ENCODE measurements around the gene ADM.

Gene ADM

GRCh38 chr11:10318527-10318802, 13.6 kb downstream of the ADM start:
- no peak overlapping the region; the same call in 1 of the 2 replicates for H3K4me3 ChIP-seq (ENCODE audit: low read depth, low read length)
- peak; percentile 10 for DNase-seq (ENCODE audit: low read depth)
- TF ChIP-seq CTCF (IDR thresholded peaks at IDR 0.05; ENCODE audit: insufficient read depth, low read depth, low read length, missing control alignments), result no peak

DNA sequence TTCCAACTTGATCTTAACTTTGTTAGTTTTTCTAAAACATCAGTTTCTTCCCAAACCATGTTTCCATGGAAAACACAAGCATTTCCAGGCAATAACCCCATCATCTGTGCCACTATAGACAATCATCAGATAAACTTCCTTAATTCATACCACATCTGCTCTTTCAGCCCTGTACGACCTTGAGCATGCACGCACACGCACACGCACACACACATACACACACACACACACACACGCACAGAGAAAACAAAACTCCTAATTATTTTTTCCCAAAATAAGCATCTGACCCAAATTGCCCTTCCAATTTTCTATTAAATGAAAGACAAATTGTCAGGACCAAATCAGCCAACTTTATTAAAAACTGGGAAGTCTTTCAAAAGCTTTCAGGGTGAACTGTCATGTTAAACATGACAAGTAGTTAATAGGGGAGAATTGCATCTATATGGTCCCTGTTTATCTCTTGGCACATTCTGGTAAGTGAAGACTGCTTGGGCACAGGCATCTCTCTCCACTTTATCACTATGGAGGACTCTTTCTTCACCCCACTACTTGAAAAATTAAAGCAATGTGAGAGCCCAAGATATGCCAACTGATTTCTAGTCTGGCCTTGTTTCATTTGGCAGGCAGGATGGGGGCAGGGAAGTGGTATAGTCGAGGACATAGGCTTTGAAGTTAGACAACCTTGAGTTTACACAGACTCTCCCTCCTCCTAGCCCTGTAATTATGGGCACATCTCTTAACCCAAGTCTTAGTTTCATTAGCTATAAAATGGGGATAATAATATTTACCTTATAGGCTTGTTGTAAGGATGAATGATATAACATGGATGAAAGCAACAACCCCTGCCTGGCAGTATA, 15.1 kb downstream of the ADM start:
- no peak for DNase-seq (ENCODE audit: low read depth)
- H3K4me3 ChIP-seq (ENCODE audit: low read depth, low read length), result no peak overlapping the region
- no peak for TF ChIP-seq CTCF (IDR thresholded peaks at IDR 0.05; ENCODE audit: insufficient read depth, low read depth, low read length, missing control alignments)

DNA sequence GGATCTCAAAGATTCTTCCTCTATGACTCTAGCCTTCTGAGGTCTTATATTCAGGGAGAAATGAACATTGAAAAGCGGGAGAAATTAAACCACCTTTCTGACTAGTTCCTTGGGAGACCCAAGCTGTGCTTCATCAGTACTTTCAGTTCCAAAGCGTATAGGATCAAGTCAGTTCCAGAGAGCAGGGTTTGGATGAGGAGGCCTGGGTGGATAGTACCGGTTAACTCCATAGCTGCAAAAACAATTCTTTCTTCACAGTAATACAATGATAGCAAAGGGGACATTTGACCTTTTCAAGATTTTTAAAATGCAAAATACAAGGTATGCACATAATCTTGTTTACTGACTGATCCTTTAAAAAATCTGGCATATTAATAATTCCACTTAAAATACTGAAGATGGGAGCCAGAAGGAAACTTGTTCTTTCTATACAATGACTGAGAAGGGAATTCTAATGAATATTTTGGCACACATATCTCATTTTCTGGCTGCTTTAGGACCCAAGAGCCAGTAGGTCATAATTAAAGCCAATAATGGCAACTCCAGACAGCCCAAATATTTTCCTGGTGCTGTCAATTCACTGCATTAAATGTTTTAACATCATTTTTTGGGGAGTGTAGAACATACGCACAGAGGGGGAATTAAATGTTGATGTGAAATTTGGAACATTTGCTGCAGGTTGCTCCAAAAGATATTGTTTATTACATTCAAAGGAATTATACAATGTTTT, 16.0 kb downstream of the ADM start:
- no peak for TF ChIP-seq CTCF (IDR thresholded peaks at IDR 0.05; ENCODE audit: insufficient read depth, low read depth, low read length, missing control alignments)
- DNase-seq (ENCODE audit: low read depth), result no peak
- no peak overlapping the region for H3K4me3 ChIP-seq (ENCODE audit: low read depth, low read length)

DNA sequence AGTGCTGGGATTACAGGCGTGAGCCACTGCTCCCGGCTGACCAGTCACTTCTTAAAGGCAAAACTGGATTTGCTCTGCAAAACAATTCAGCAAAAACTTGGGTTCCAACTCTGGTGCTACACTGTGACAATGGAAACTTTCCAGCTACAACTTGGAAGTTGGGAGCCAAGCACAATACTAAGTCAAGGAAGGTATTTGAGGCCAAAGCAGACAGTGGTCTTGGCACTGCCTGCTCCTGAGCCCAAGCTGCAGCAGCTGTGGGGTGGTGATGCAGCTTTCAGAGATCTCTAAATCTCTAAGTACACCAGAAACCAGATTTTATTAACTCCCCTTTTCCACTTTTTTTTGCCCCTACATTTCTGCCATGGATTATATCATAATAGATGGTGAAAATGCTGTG, 17.5 kb downstream of the ADM start:
- no peak overlapping the region for H3K4me3 ChIP-seq (ENCODE audit: low read depth, low read length)
- no peak for TF ChIP-seq CTCF (IDR thresholded peaks at IDR 0.05; ENCODE audit: insufficient read depth, low read depth, low read length, missing control alignments)
- no peak for DNase-seq (ENCODE audit: low read depth)

GRCh38 chr11:10322830-10323792, 18.2 kb downstream of the ADM start:
- no peak overlapping the region for H3K4me3 ChIP-seq (ENCODE audit: low read depth, low read length)
- peak; percentile 32 for TF ChIP-seq CTCF (IDR thresholded peaks at IDR 0.05; ENCODE audit: insufficient read depth, low read depth, low read length, missing control alignments)
- peak; percentile 54 for DNase-seq (ENCODE audit: low read depth)

GRCh38 chr11:10323793-10324170, 18.9 kb downstream of the ADM start:
- H3K4me3 ChIP-seq (ENCODE audit: low read depth, low read length), result no peak overlapping the region

More at GRCh38 chr11:10323793-10324170, 18.9 kb downstream of the ADM start:
- TF ChIP-seq CTCF (IDR thresholded peaks at IDR 0.05; ENCODE audit: insufficient read depth, low read depth, low read length, missing control alignments), result no peak
- no peak for DNase-seq (ENCODE audit: low read depth)
